Body of pancreas (tissue), 4 donors: ENCODE measurements around the gene EBI3. TPM values are rescaled to one million over a fixed set of nuclear protein-coding genes. Genes with fewer than 3 reads are reported as not detected.
"Not testable (repeated sequence)": the region's sequence is repeated elsewhere in the genome, so short reads cannot be mapped to it uniquely, and the experiment has no call there.

Experiments used
- ATAC-seq: fragments of 150-250 bp; one replicate; pipeline ENCODE4 v1.9.1; 2016
- DNase-seq, 4 donors: peaks; one replicate each; pipeline ENCODE4 v3.0.0-alpha.2; 2019
- H3K27ac ChIP-seq, 4 donors: fragments of 200-600 bp; sonication (generic); 1 replicate in 3 of 4; 2 replicates in 1 of 4; pipeline versions ENCODE4 v1.5.1 to v1.6.1; 2016 to 2019; ENCODE audit warnings: mild to moderate bottlenecking in 1 of 4, mixed read lengths in 1 of 4, moderate library complexity in 1 of 4
- H3K27me3 ChIP-seq, 2 donors: fragments of 200-600 bp; sonication (generic); one replicate each; pipeline ENCODE4 v1.6.0; 2016; ENCODE audit warnings: mild to moderate bottlenecking in 1 of 2
- H3K36me3 ChIP-seq, 2 donors: fragments of 200-600 bp; sonication (generic); replicated peaks in 1 of 2; 2 replicates each; pipeline ENCODE4 v1.5.1; 2016; ENCODE audit warnings: low read depth in 2 of 2; ENCODE audit not compliant: insufficient read depth in 1 of 2
- H3K4me1 ChIP-seq: fragments of 200-600 bp; sonication (generic); one replicate; pipeline ENCODE4 v1.6.0; 2016
- H3K4me3 ChIP-seq, 2 donors: fragments of 200-600 bp; sonication (generic); 1 replicate in 1 of 2; 2 replicates in 1 of 2; pipeline ENCODE4 v1.5.1; 2016 to 2019
- H3K9me3 ChIP-seq, 3 donors: fragments of 200-600 bp; sonication (generic); 1 replicate in 2 of 3; 2 replicates in 1 of 3; pipeline ENCODE4 v1.5.1; 2016
- CTCF ChIP-seq, 7 experiments: fragments of 450-650 bp in 4 of 7; fragments of 200-600 bp in 3 of 7; sonication (generic) in 3 of 7; IDR thresholded peaks; one replicate each; pipeline ENCODE4 v1.5.1; 2016 to 2019; ENCODE audit warnings: antibody characterized with exemption in 7 of 7
- POLR2A ChIP-seq, 3 donors: fragments of 450-650 bp; IDR thresholded peaks; one replicate each; pipeline ENCODE4 v1.6.1; 2016; ENCODE audit warnings: antibody characterized with exemption in 3 of 3, mild to moderate bottlenecking in 2 of 3
- WGBS, 2 donors: methylation state at CpG; one replicate each; pipeline ENCODE4 v1.1.5; 2017; 5-methylcytosine and 5-hydroxymethylcytosine counted together
- intact Hi-C: fragments of 100-400 bp; cut with DNase I; formaldehyde crosslinking; loops from one replicate; pipeline ENCODE4 v1.15.1; 2023
- total RNA-seq, 2 donors: library from RNA; depleted of rRNA; stranded (reverse); fragments of >200 nt; gene quantifications; one replicate each; pipeline ENCODE4 v1.1.0, GENCODE V29; 2016

The EBI3 gene
- total RNA-seq, 2 donors from 2014 or later, result 0.99 to 27.5 TPM

GRCh38 chr19:4241824-4242430 lies 12.6 kb downstream of the EBI3 start:
- Histone ChIP-seq H3K27ac (no peak overlapping the region), H3K27me3 (no peaks in the 10 kb centered on the region), H3K36me3 (no peaks in the 10 kb centered on the region), H3K9me3 (no peaks in the 10 kb centered on the region), H3K4me3 (no peak overlapping the region), H3K4me1 (peaks cover 7% of the 10 kb centered on the region)
- TF ChIP-seq CTCF (IDR thresholded peaks at IDR 0.05) (no peak), POLR2A (IDR thresholded peaks at IDR 0.05) (no peak)
- intact Hi-C loops, result no loop called here
- WGBS, 2 donors, result 72% methylated on average over 5 of the region's 5 CpGs
- no peak for DNase-seq
- ATAC-seq, result no peak

DNA sequence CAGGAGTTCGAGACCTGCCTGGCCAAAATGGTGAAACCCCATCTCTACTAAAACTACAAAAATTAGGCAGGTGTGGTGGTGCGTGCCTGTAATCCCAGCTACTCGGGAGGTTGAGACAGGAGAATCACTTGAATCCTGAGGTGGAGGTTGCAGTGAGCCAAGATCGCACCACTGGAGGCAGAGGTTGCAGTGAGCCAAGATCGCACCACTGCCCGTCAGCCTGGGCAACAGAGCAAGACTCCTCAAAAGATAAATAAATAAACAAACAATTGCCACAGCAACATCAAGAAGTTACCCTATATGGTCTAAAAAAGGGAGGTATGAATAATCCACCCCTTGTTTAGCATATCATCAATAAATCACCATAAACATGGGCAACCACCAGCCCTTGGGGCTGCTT lies 16.6 kb downstream of the EBI3 start:
- H3K27me3 ChIP-seq, intact Hi-C loops, ATAC-seq, H3K4me3 ChIP-seq, H3K9me3 ChIP-seq, DNase-seq: not testable (repeated sequence)
- WGBS, 2 donors, result 94 to 98% methylated on average over 6 of the region's 6 CpGs
- Histone ChIP-seq H3K36me3 (peaks cover 10 to 13% of the 10 kb centered on the region in 2 donors), H3K27ac (peak overlapping the region in 1 of 4 donors; percentile 95), H3K4me1 (peaks cover 16% of the 10 kb centered on the region)

GRCh38 chr19:4246767-4247593 lies 17.7 kb downstream of the EBI3 start, which contains the start of gene YJU2:
Gene YJU2, plus strand, starts transcription at chr19:4247080. Its CDS starts 67 bp downstream, at chr19:4247147.
- Histone ChIP-seq H3K27me3 (no peaks in the 10 kb centered on the region), H3K36me3 (peaks cover 14 to 17% of the 10 kb centered on the region in 2 donors), H3K4me3 (peak within 1 kb of the TSS; percentile 33 to 57), H3K27ac (peak within 1 kb of the TSS; percentile 87 to 99 (median 96)), H3K9me3 (no peaks in the 10 kb centered on the region), H3K4me1 (peaks cover 16% of the 10 kb centered on the region)
- ATAC-seq (peak; percentile 97), DNase-seq (peak; percentile 99 to 100 (median 99))
- TF ChIP-seq POLR2A (IDR thresholded peaks at IDR 0.05) (peak in 2 of 3 donors; percentile 71 to 79), CTCF (IDR thresholded peaks at IDR 0.05) (peak in 6 of 7 experiments; percentile 9 to 73 (median 58))
- WGBS, 2 donors, result 0 to 1% methylated on average over 30 to 41 of the region's 45 CpGs
- intact Hi-C loops, result no loop called here

- Histone ChIP-seq H3K9me3 (no peaks in the 10 kb centered on the region), H3K36me3 (peaks cover 26 to 32% of the 10 kb centered on the region in 2 donors), H3K27ac (no peak overlapping the region), H3K4me1 (no peaks in the 10 kb centered on the region), H3K4me3 (no peak overlapping the region), H3K27me3 (no peaks in the 10 kb centered on the region)
- DNase-seq (no peak), ATAC-seq (no peak)
- no peak for TF ChIP-seq POLR2A (IDR thresholded peaks at IDR 0.05)
- TF ChIP-seq CTCF (IDR thresholded peaks at IDR 0.05), result no peak
- intact Hi-C loops, result no loop called here
- 96 to 100% methylated on average over 1 to 4 of the region's 4 CpGs for WGBS, 2 donors
Measured at GRCh38 chr19:4256563-4256962, 27.2 kb downstream of the EBI3 start.

GRCh38 chr19:4257025-4257424 lies 27.7 kb downstream of the EBI3 start:
- ATAC-seq, result no peak
- Histone ChIP-seq H3K36me3 (peaks cover 30 to 36% of the 10 kb centered on the region in 2 donors), H3K27ac (no peak overlapping the region), H3K9me3 (no peaks in the 10 kb centered on the region), H3K27me3 (no peaks in the 10 kb centered on the region), H3K4me3 (no peak overlapping the region), H3K4me1 (no peaks in the 10 kb centered on the region)
- DNase-seq, result no peak
- intact Hi-C loops, result no loop called here
- 88 to 90% methylated on average over 6 of the region's 6 CpGs for WGBS, 2 donors
- TF ChIP-seq CTCF (IDR thresholded peaks at IDR 0.05), result no peak
- no peak for TF ChIP-seq POLR2A (IDR thresholded peaks at IDR 0.05)
